Measurements from ENCODE around the gene KCNMA1.

DNA sequence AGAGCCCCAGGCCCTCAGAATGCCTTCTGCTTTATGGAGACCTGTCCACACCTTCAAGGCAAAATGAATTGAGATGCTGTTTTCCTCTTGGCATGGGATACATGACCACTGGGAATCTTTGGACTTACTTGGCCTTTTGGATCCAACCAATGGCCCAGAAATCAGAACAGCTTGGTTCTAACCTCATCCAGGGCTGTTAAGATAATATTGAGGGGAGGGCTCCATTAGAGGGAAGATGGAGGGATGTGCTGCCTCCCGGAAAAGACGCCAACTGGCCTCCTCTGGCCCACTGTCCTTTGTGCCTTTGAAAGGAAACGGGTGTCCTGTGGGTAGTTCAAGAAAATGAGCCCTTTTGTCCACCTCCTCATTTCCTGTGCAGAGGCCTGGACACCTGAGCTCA is 530.9 kb downstream of the KCNMA1 start:
- TF ChIP-seq RBBP5 (IDR thresholded peaks at IDR 0.05; ENCODE audit: borderline replicate concordance, insufficient read depth, low read length, poor library complexity, severe bottlenecking) (no peak), WHSC1 (IDR thresholded peaks at IDR 0.05; ENCODE audit: low read length) (no peak), ZNF354B (CRISPR knock-in tag; IDR thresholded peaks at IDR 0.05) (no peak), SIX5 (IDR thresholded peaks at IDR 0.05; ENCODE audit: borderline replicate concordance in 1 of 2, insufficient read depth in 1 of 2, low read depth in 1 of 2, low read length in 2 of 2) (no peak), KLF1 (tag; IDR thresholded peaks at IDR 0.05) (no peak), EP300 (IDR thresholded peaks at IDR 0.05; ENCODE audit: low read length) (no peak), SP1 (CRISPR knock-in tag; IDR thresholded peaks at IDR 0.05) (no peak)
- TF ChIP-seq, protein P1, sequence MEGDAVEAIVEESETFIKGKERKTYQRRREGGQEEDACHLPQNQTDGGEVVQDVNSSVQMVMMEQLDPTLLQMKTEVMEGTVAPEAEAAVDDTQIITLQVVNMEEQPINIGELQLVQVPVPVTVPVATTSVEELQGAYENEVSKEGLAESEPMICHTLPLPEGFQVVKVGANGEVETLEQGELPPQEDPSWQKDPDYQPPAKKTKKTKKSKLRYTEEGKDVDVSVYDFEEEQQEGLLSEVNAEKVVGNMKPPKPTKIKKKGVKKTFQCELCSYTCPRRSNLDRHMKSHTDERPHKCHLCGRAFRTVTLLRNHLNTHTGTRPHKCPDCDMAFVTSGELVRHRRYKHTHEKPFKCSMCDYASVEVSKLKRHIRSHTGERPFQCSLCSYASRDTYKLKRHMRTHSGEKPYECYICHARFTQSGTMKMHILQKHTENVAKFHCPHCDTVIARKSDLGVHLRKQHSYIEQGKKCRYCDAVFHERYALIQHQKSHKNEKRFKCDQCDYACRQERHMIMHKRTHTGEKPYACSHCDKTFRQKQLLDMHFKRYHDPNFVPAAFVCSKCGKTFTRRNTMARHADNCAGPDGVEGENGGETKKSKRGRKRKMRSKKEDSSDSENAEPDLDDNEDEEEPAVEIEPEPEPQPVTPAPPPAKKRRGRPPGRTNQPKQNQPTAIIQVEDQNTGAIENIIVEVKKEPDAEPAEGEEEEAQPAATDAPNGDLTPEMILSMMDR (IDR thresholded peaks at IDR 0.05 in 2 of 3, conservative IDR thresholded peaks at IDR 0.05 in 1 of 3; ENCODE audit: insufficient read depth in 2 of 3, low read depth in 1 of 3, low read length in 3 of 3) = no peak
